ENCODE measurements around the gene NR1D1. TPM values are rescaled to one million over a fixed set of nuclear protein-coding genes. Genes with fewer than 3 reads are reported as not detected.
"Not testable (repeated sequence)": the region's sequence is repeated elsewhere in the genome, so short reads cannot be mapped to it uniquely, and the experiment has no call there.

Gene NR1D1
- 0.06 and 2.0 TPM in 2 replicates for total RNA-seq (2014; rRNA removed; shearing (Covaris generic))

- in situ Hi-C loops (cut with HindIII; ENCODE audit: low sequenced_read_pairs) = no loop called here
- DNase-seq (ENCODE audit: low spot score) = no peak
Observed at GRCh38 chr17:40100419-40100668, at the start of gene NR1D1. TSS of gene NR1D1 (minus strand) at chr17:40100589. CDS start at chr17:40100094, 495 bp downstream.

- in situ Hi-C loops (cut with HindIII; ENCODE audit: low sequenced_read_pairs) = no loop called here
- no peak for DNase-seq (ENCODE audit: low spot score)
Observed at GRCh38 chr17:40148527-40148926, 48.1 kb upstream of the NR1D1 start.

- in situ Hi-C loops (cut with HindIII; ENCODE audit: low sequenced_read_pairs) = no loop called here
Observed at GRCh38 chr17:40145476-40145875, 45.1 kb upstream of the NR1D1 start.

GRCh38 chr17:40143166-40143565, 42.8 kb upstream of the NR1D1 start:
- DNase-seq (ENCODE audit: low spot score); in situ Hi-C loops (cut with HindIII; ENCODE audit: low sequenced_read_pairs): not testable (repeated sequence)

More at GRCh38 chr17:40145476-40145875, 45.1 kb upstream of the NR1D1 start:
- DNase-seq (ENCODE audit: low spot score) = no peak

- DNase-seq (ENCODE audit: low spot score) = no peak
- in situ Hi-C loops (cut with HindIII; ENCODE audit: low sequenced_read_pairs) = no loop called here
Observed at GRCh38 chr17:40139566-40140058, 39.2 kb upstream of the NR1D1 start.

- DNase-seq (ENCODE audit: low spot score) = no peak
- in situ Hi-C loops (cut with HindIII; ENCODE audit: low sequenced_read_pairs) = no loop called here
Observed at GRCh38 chr17:40135817-40136216, 35.4 kb upstream of the NR1D1 start.

GRCh38 chr17:40134184-40134583, 33.8 kb upstream of the NR1D1 start:
- DNase-seq (ENCODE audit: low spot score) = no peak
- in situ Hi-C loops (cut with HindIII; ENCODE audit: low sequenced_read_pairs) = no loop called here

GRCh38 chr17:40130352-40131042, 30.1 kb upstream of the NR1D1 start:
- in situ Hi-C loops (cut with HindIII; ENCODE audit: low sequenced_read_pairs) = no loop called here
- DNase-seq (ENCODE audit: low spot score) = no peak

GRCh38 chr17:40129498-40129897, 29.1 kb upstream of the NR1D1 start:
- DNase-seq (ENCODE audit: low spot score) = no peak
- in situ Hi-C loops (cut with HindIII; ENCODE audit: low sequenced_read_pairs) = no loop called here

- peak; percentile 77 for DNase-seq (ENCODE audit: low spot score)
- in situ Hi-C loops (cut with HindIII; ENCODE audit: low sequenced_read_pairs) = no loop called here
Observed at GRCh38 chr17:40124279-40125141, 24.1 kb upstream of the NR1D1 start.

GRCh38 chr17:40123811-40124114, 23.4 kb upstream of the NR1D1 start:
- in situ Hi-C loops (cut with HindIII; ENCODE audit: low sequenced_read_pairs) = no loop called here
- no peak for DNase-seq (ENCODE audit: low spot score)

GRCh38 chr17:40122999-40123810, 22.8 kb upstream of the NR1D1 start:
- DNase-seq (ENCODE audit: low spot score) = peak; percentile 73
- in situ Hi-C loops (cut with HindIII; ENCODE audit: low sequenced_read_pairs) = no loop called here

GRCh38 chr17:40122136-40122998, 22.0 kb upstream of the NR1D1 start:
- in situ Hi-C loops (cut with HindIII; ENCODE audit: low sequenced_read_pairs) = no loop called here
- DNase-seq (ENCODE audit: low spot score) = peak; percentile 37

GRCh38 chr17:40121181-40122135, 21.1 kb upstream of the NR1D1 start, which contains the start of gene MSL1:
TSS of gene MSL1 (plus strand) at chr17:40121971. CDS start at chr17:40122613, 642 bp downstream.
- DNase-seq (ENCODE audit: low spot score) = peak; percentile 81
- in situ Hi-C loops (cut with HindIII; ENCODE audit: low sequenced_read_pairs) = no loop called here

- in situ Hi-C loops (cut with HindIII; ENCODE audit: low sequenced_read_pairs) = no loop called here
- DNase-seq (ENCODE audit: low spot score) = no peak
Observed at GRCh38 chr17:40115101-40115436, 14.7 kb upstream of the NR1D1 start.

- in situ Hi-C loops (cut with HindIII; ENCODE audit: low sequenced_read_pairs) = no loop called here
- peak; percentile 38 for DNase-seq (ENCODE audit: low spot score)
Observed at GRCh38 chr17:40113907-40114245, 13.5 kb upstream of the NR1D1 start.

- in situ Hi-C loops (cut with HindIII; ENCODE audit: low sequenced_read_pairs) = no loop called here
- DNase-seq (ENCODE audit: low spot score) = peak; percentile 97
Observed at GRCh38 chr17:40113110-40113906, 12.9 kb upstream of the NR1D1 start.
